B cell (primary cell): ENCODE measurements around the gene ADAMTS12. TPM values are rescaled to one million over a fixed set of nuclear protein-coding genes. Genes with fewer than 3 reads are reported as not detected.

Experiments
- ATAC-seq: fragments of 200-7000 bp; cut with Tn5 transposase; one replicate; pipeline ENCODE4 v1.10.0; 2021; ENCODE audit warnings: low read depth, mild to moderate bottlenecking, moderate number of reproducible peaks, moderate library complexity
- CTCF ChIA-PET: fragments of 350-600 bp; sonication (Branson Sonifier 250); formaldehyde crosslinking; loops from one replicate; lab custom pipeline; 2021; ENCODE audit warnings: antibody characterized with exemption, inconsistent platforms; lab: Charles Lee
- POLR2A ChIA-PET: fragments of 350-600 bp; sonication (Branson Sonifier 250); formaldehyde crosslinking; loops from one replicate; lab custom pipeline; 2021; ENCODE audit warnings: antibody characterized with exemption; lab: Charles Lee
- DNase-seq: peaks from one replicate; pipeline ENCODE4 v3.0.0; 2013
- H2AFZ ChIP-seq: 2 replicates; pipeline ENCODE4 v1.6.1; 2012; ENCODE audit warnings: mild to moderate bottlenecking, low read depth, low read length; ENCODE audit not compliant: insufficient read depth, poor library complexity, severe bottlenecking
- H3K27ac ChIP-seq, 2 donors: 1 replicate in 1 of 2; 2 replicates in 1 of 2; pipeline ENCODE4 v1.5.1; 2012 to 2013; ENCODE audit warnings: low read length in 2 of 2, mild to moderate bottlenecking in 2 of 2, moderate library complexity in 1 of 2
- H3K27me3 ChIP-seq, 4 experiments: fragments of 200-600 bp in 1 of 4; sonication (generic) in 1 of 4; replicated peaks in 1 of 4; 1 replicate in 2 of 4; 2 replicates in 2 of 4; pipeline versions ENCODE4 v1.6.1 to v1.7.0; 2013 to 2016; ENCODE audit warnings: low read length in 3 of 4, mild to moderate bottlenecking in 2 of 4, mixed read lengths in 1 of 4, moderate library complexity in 1 of 4; ENCODE audit not compliant: insufficient read depth in 4 of 4, control insufficient read depth in 3 of 4; ENCODE audit errors: control extremely low read depth in 1 of 4
- H3K36me3 ChIP-seq, 2 experiments: replicated peaks in 1 of 2; 1 replicate in 1 of 2; 2 replicates in 1 of 2; pipeline versions ENCODE4 v1.6.1 to v1.7.1; 2013; ENCODE audit warnings: low read length in 1 of 2; ENCODE audit not compliant: insufficient read depth in 2 of 2, control insufficient read depth in 1 of 2; ENCODE audit errors: control extremely low read depth in 1 of 2, extremely low read depth in 1 of 2
- H3K4me1 ChIP-seq, 2 donors: fragments of 200-600 bp in 1 of 2; sonication (generic) in 1 of 2; 1 replicate in 1 of 2; 2 replicates in 1 of 2; pipeline versions ENCODE4 v1.5.1 to v1.6.1; 2013 to 2017; ENCODE audit warnings: low read length in 2 of 2; ENCODE audit not compliant: control insufficient read depth in 2 of 2, insufficient read depth in 2 of 2
- H3K4me2 ChIP-seq: replicated peaks from 2 replicates; pipeline ENCODE3; 2012; ENCODE audit warnings: mild to moderate bottlenecking, low read depth, low read length; ENCODE audit not compliant: poor library complexity, severe bottlenecking
- H3K4me3 ChIP-seq, 5 experiments: fragments of 200-600 bp in 1 of 5; sonication (generic) in 1 of 5; 1 replicate in 3 of 5; 2 replicates in 2 of 5; pipeline versions ENCODE4 v1.5.1 to v1.7.0; 2011 to 2016; ENCODE audit warnings: low read length in 4 of 5, mild to moderate bottlenecking in 4 of 5, low read depth in 2 of 5, control low read depth in 1 of 5, moderate library complexity in 1 of 5; ENCODE audit not compliant: insufficient read depth in 1 of 5; ENCODE audit errors: control extremely low read depth in 1 of 5, extremely low read depth in 1 of 5
- H3K79me2 ChIP-seq: fragments of 200-600 bp; sonication (generic); one replicate; pipeline ENCODE4 v1.6.0; 2016; ENCODE audit warnings: low read length; ENCODE audit not compliant: control insufficient read depth, insufficient read depth
- H3K9ac ChIP-seq: fragments of 200-600 bp; sonication (generic); 2 replicates; pipeline ENCODE4 v1.6.1; 2017; ENCODE audit warnings: mild to moderate bottlenecking, low read length, moderate library complexity
- H3K9me3 ChIP-seq, 3 donors: one replicate each; pipeline versions ENCODE4 v1.6.1 to v1.7.1; 2013; ENCODE audit warnings: low read length in 2 of 3; ENCODE audit not compliant: control insufficient read depth in 2 of 3, insufficient read depth in 1 of 3; ENCODE audit errors: control extremely low read depth in 1 of 3
- H4K20me1 ChIP-seq: 2 replicates; pipeline ENCODE4 v1.6.0; 2012; ENCODE audit warnings: mild to moderate bottlenecking, low read length; ENCODE audit not compliant: insufficient read depth, control insufficient read depth, poor library complexity, severe bottlenecking
- H3K27ac Mint-ChIP-seq: one replicate; pipeline ENCODE4 v1.8.0; 2021; ENCODE audit warnings: mixed read lengths
- H3K27me3 Mint-ChIP-seq: one replicate; pipeline ENCODE4 v1.8.0; 2021; ENCODE audit warnings: mixed read lengths
- H3K4me1 Mint-ChIP-seq: one replicate; pipeline ENCODE4 v1.8.0; 2021; ENCODE audit warnings: mixed read lengths
- H3K4me3 Mint-ChIP-seq: one replicate; pipeline ENCODE4 v1.8.0; 2021; ENCODE audit warnings: mixed read lengths
- H3K9me3 Mint-ChIP-seq: one replicate; pipeline ENCODE4 v1.8.0; 2022; ENCODE audit warnings: mixed read lengths; ENCODE audit not compliant: insufficient read depth
- CTCF ChIP-seq: fragments of 200-600 bp; IDR thresholded peaks from one replicate; pipeline ENCODE4 v1.8.0; 2022; ENCODE audit warnings: antibody characterized with exemption, mild to moderate bottlenecking
- EZH2 ChIP-seq: IDR thresholded peaks from 2 replicates; pipeline ENCODE4 v1.6.1; 2012; ENCODE audit warnings: borderline replicate concordance, low read depth, mild to moderate bottlenecking, moderate library complexity, low read length; ENCODE audit not compliant: insufficient read depth, poor library complexity, severe bottlenecking
- WGBS: methylation state at CpG from one replicate; pipeline ENCODE4 v1.1.5; 2013; ENCODE audit warnings: missing lambda C conversion rate; ENCODE audit not compliant: insufficient coverage; 5-methylcytosine and 5-hydroxymethylcytosine counted together
- intact Hi-C: fragments of 100-400 bp; cut with micrococcal nuclease; formaldehyde crosslinking; loops from one replicate; pipeline ENCODE4 v1.10.0; 2022
- polyA plus RNA-seq: library from polyadenylated mRNA; depleted of rRNA; stranded (reverse); fragments of >200 nt; gene quantifications from 2 replicates; pipeline ENCODE4 v1.2.3, GENCODE V29; 2012
- total RNA-seq, 2 donors: library from RNA; stranded (reverse); fragments of 120-200 nt in 1 of 2; gene quantifications; 1 replicate in 1 of 2; 2 replicates in 1 of 2; pipeline versions ENCODE4 v1.2.3 to v1.2.4, GENCODE V29; 2013 to 2022

ADAMTS12 gene
- total and polyA plus RNA-seq, 2 donors (not counting 1 experiment from before 2014, with no cell fraction given), result not detected

GRCh38 chr5:33488558-33489355 lies 403.0 kb downstream of the ADAMTS12 start:
- H3K4me1 Mint-ChIP-seq, result no peaks in the 10 kb centered on the region
- ATAC-seq (no peak), DNase-seq (no peak)
- no peaks in the 10 kb centered on the region for H3K27me3 ChIP-seq
- no peak overlapping the region for H3K4me3 Mint-ChIP-seq
- H3K27ac ChIP-seq, result no peak overlapping the region
- H3K9me3 Mint-ChIP-seq, result no peaks in the 10 kb centered on the region
- H3K9me3 ChIP-seq, result no peaks in the 10 kb centered on the region
- ChIA-PET POLR2A (no interaction called here), CTCF (no interaction called here)
- H3K27ac Mint-ChIP-seq, result no peak overlapping the region
- no peaks in the 10 kb centered on the region for H3K36me3 ChIP-seq
- H3K4me3 ChIP-seq, result no peak overlapping the region
- H3K79me2 ChIP-seq, result no peaks in the 10 kb centered on the region
- H3K27me3 Mint-ChIP-seq, result no peaks in the 10 kb centered on the region
- intact Hi-C loops, result no loop called here
- 95% methylated on average over 19 of the region's 19 CpGs for WGBS
- no peak overlapping the region for H2AFZ ChIP-seq
- no peaks in the 10 kb centered on the region for H3K4me1 ChIP-seq
- H3K9ac ChIP-seq, result no peak overlapping the region
- no peak overlapping the region for H3K4me2 ChIP-seq
- TF ChIP-seq CTCF (no peak), EZH2 (no peak)
- H4K20me1 ChIP-seq, result no peaks in the 10 kb centered on the region

- Histone ChIP-seq H3K27ac (no peak overlapping the region), H3K4me3 (no peak overlapping the region), H3K4me1 (no peaks in the 10 kb centered on the region), H2AFZ (no peak overlapping the region), H3K9me3 (no peaks in the 10 kb centered on the region), H4K20me1 (no peaks in the 10 kb centered on the region), H3K27me3 (no peaks in the 10 kb centered on the region), H3K36me3 (no peaks in the 10 kb centered on the region), H3K79me2 (no peaks in the 10 kb centered on the region), H3K9ac (no peak overlapping the region), H3K4me2 (no peak overlapping the region)
- POLR2A ChIA-PET, result no interaction called here
- H3K27ac Mint-ChIP-seq, result no peak overlapping the region
- no peaks in the 10 kb centered on the region for H3K27me3 Mint-ChIP-seq
- ATAC-seq, result no peak
- no peaks in the 10 kb centered on the region for H3K9me3 Mint-ChIP-seq
- WGBS, result no CpG with 5 or more reads among the region's 3 CpGs
- TF ChIP-seq EZH2 (no peak), CTCF (no peak)
- no peak overlapping the region for H3K4me3 Mint-ChIP-seq
- CTCF ChIA-PET, result no interaction called here
- no peak for DNase-seq
- no peaks in the 10 kb centered on the region for H3K4me1 Mint-ChIP-seq
- intact Hi-C loops, result no loop called here
These were observed 404.6 kb downstream of the ADAMTS12 start for GRCh38 chr5:33487236-33487635.
